HepG2 (cell line): ENCODE results near the gene CLPTM1. TPM values are rescaled to one million over a fixed set of nuclear protein-coding genes. Genes with fewer than 3 reads are reported as not detected.

Experiments
- ATF2 ChIP-seq: sonication (generic); formaldehyde crosslinking; IDR thresholded peaks from 2 replicates; pipeline ENCODE4 v1.4.0; 2020; ENCODE audit warnings: missing genetic modification reagents
- CBX5 ChIP-seq: sonication (generic); formaldehyde crosslinking; IDR thresholded peaks from 2 replicates; pipeline ENCODE4 v1.4.0; 2020; ENCODE audit warnings: missing genetic modification reagents, borderline replicate concordance
- CENPBD1 ChIP-seq: sonication (generic); formaldehyde crosslinking; IDR thresholded peaks from 2 replicates; pipeline ENCODE4 v1.8.0; 2022; ENCODE audit warnings: missing genetic modification reagents, low read depth, mild to moderate bottlenecking, borderline replicate concordance
- EEA1 ChIP-seq: sonication (generic); formaldehyde crosslinking; IDR thresholded peaks from 2 replicates; pipeline ENCODE4 v1.5.1; 2020; ENCODE audit warnings: mild to moderate bottlenecking, missing genetic modification reagents, borderline replicate concordance
- ETV6 ChIP-seq: sonication (generic); formaldehyde crosslinking; conservative IDR thresholded peaks from 2 replicates; pipeline ENCODE4 v1.4.0; 2020; ENCODE audit warnings: missing genetic modification reagents
- GTF3A ChIP-seq: sonication (generic); formaldehyde crosslinking; conservative IDR thresholded peaks from 2 replicates; pipeline ENCODE4 v1.4.0; 2020; ENCODE audit warnings: mild to moderate bottlenecking, missing genetic modification reagents
- HMG20B ChIP-seq: conservative IDR thresholded peaks from 2 replicates; pipeline ENCODE4 v1.6.1; 2016; ENCODE audit warnings: missing genetic modification reagents, missing compliant biosample characterization
- HNF4G ChIP-seq, 2 experiments: sonication (generic) in 1 of 2; formaldehyde crosslinking in 1 of 2; IDR thresholded peaks; 2 replicates each; pipeline versions ENCODE4 v1.4.0 to v1.6.1; 2011 to 2020; ENCODE audit warnings: borderline replicate concordance in 2 of 2, low read depth in 2 of 2, mild to moderate bottlenecking in 2 of 2, low read length in 1 of 2, missing genetic modification reagents in 1 of 2, moderate library complexity in 1 of 2
- KLF9 ChIP-seq: IDR thresholded peaks from 2 replicates; pipeline ENCODE4 v1.6.1; 2016; ENCODE audit warnings: low read depth
- NFIB ChIP-seq: sonication (generic); formaldehyde crosslinking; IDR thresholded peaks from 2 replicates; pipeline ENCODE4 v1.9.0; 2021; ENCODE audit warnings: missing genetic modification reagents, mild to moderate bottlenecking, borderline replicate concordance
- PHF20 ChIP-seq: sonication (generic); formaldehyde crosslinking; IDR thresholded peaks from 2 replicates; pipeline ENCODE4 v1.5.0; 2020; ENCODE audit warnings: mild to moderate bottlenecking, missing genetic modification reagents
- PLRG1 ChIP-seq: fragments of 450-650 bp; conservative IDR thresholded peaks from 2 replicates; pipeline ENCODE4 v1.6.1; 2016
- PRDM4 ChIP-seq: sonication (generic); formaldehyde crosslinking; IDR thresholded peaks from 2 replicates; pipeline ENCODE4 v1.9.0; 2021; ENCODE audit warnings: missing genetic modification reagents, borderline replicate concordance
- PRMT3 ChIP-seq: sonication (generic); formaldehyde crosslinking; IDR thresholded peaks from 2 replicates; pipeline ENCODE4 v1.8.1; 2022; ENCODE audit warnings: low read depth, mild to moderate bottlenecking, moderate library complexity, missing genetic modification reagents, borderline replicate concordance
- PTBP1 ChIP-seq: fragments of 200-400 bp; formaldehyde crosslinking; IDR thresholded peaks from 2 replicates; pipeline ENCODE4 v1.6.1; 2018; ENCODE audit warnings: low read length, low read depth; ENCODE audit not compliant: poor library complexity, severe bottlenecking
- RCOR2 ChIP-seq: IDR thresholded peaks from 2 replicates; pipeline ENCODE4 v1.6.1; 2016; ENCODE audit warnings: missing biosample characterization, missing genetic modification reagents
- YEATS4 ChIP-seq: sonication (generic); formaldehyde crosslinking; IDR thresholded peaks from 2 replicates; pipeline ENCODE4 v1.4.0; 2020; ENCODE audit warnings: missing genetic modification reagents, borderline replicate concordance
- ZNF180 ChIP-seq: sonication (generic); formaldehyde crosslinking; IDR thresholded peaks from 2 replicates; pipeline ENCODE4 v1.4.0; 2020; ENCODE audit warnings: low read depth, missing genetic modification reagents, borderline replicate concordance
- ZNF446 ChIP-seq: sonication (generic); formaldehyde crosslinking; IDR thresholded peaks from 2 replicates; pipeline ENCODE4 v1.5.0; 2020; ENCODE audit warnings: mild to moderate bottlenecking, missing genetic modification reagents
- ZNF543 ChIP-seq: sonication (generic); formaldehyde crosslinking; IDR thresholded peaks from 2 replicates; pipeline ENCODE4 v1.4.0; 2020; ENCODE audit warnings: mild to moderate bottlenecking, missing genetic modification reagents
- ZNF572 ChIP-seq: sonication (generic); formaldehyde crosslinking; IDR thresholded peaks from 2 replicates; pipeline ENCODE4 v1.5.1; 2020; ENCODE audit warnings: mild to moderate bottlenecking, missing genetic modification reagents
- ZNF597 ChIP-seq: sonication (generic); formaldehyde crosslinking; IDR thresholded peaks from 2 replicates; pipeline ENCODE4 v1.5.0; 2020; ENCODE audit warnings: missing genetic modification reagents
- ZNF800 ChIP-seq: sonication (generic); formaldehyde crosslinking; IDR thresholded peaks from 2 replicates; pipeline ENCODE4 v1.4.0; 2020; ENCODE audit warnings: missing genetic modification reagents
- polyA plus RNA-seq, 8 experiments: library from polyadenylated mRNA; depleted of rRNA in 3 of 8; stranded (reverse) in 7 of 8; unstranded in 1 of 8; fragments of >200 nt; fragmentation: Illumina TruSeq in 4 of 8; extraction: Trizol in 4 of 8; gene quantifications; 2 replicates each; pipeline versions ENCODE4 v1.2.1 to v1.2.3, GENCODE V29; 2011 to 2016; ENCODE audit warnings: low read depth in 4 of 8, missing spikeins in 1 of 8, mixed read lengths in 1 of 8; ENCODE audit not compliant: insufficient read depth in 1 of 8
- total RNA-seq, 5 experiments: library from RNA; depleted of rRNA; stranded (reverse); fragments of >200 nt; fragmentation: Illumina TruSeq; extraction: Trizol; gene quantifications; 2 replicates each; pipeline ENCODE4 v1.2.3, GENCODE V29; 2016; ENCODE audit warnings: low read depth in 1 of 5

Gene CLPTM1
- total and polyA plus RNA-seq, 2 of the 13 experiments (the other 11 are each of a cell fraction or from before 2014, with no cell fraction given): 34.9 to 42.8 TPM

GRCh38 chr19:44924243-44924725, 30.9 kb upstream of the CLPTM1 start (continued):
- TF ChIP-seq PRDM4 (CRISPR knock-in tag) (no peak), ZNF180 (no peak), ETV6 (CRISPR knock-in tag) (peak; percentile 58), RCOR2 (peak; percentile 90; the same call in 1 of the 2 replicates), PRMT3 (CRISPR knock-in tag) (peak; percentile 49; the same call in 1 of the 2 replicates), ZNF572 (CRISPR knock-in tag) (no peak), CENPBD1 (CRISPR knock-in tag) (no peak), CBX5 (CRISPR knock-in tag) (peak; percentile 96), HNF4G (IDR thresholded peaks at IDR 0.05; ENCODE audit: borderline replicate concordance, low read depth, low read length) (peak; percentile 98), HNF4G (CRISPR knock-in tag; IDR thresholded peaks at IDR 0.05; ENCODE audit: borderline replicate concordance, low read depth) (peak; percentile 97), ATF2 (CRISPR knock-in tag) (peak; percentile 91), NFIB (CRISPR knock-in tag) (no peak), ZNF543 (0 out of 2 replicates have a peak, but pooled peaks have one; percentile 11), HMG20B (CRISPR knock-in tag) (peak; percentile 87), EEA1 (no peak), ZNF597 (CRISPR knock-in tag) (no peak), GTF3A (CRISPR knock-in tag) (no peak), PHF20 (CRISPR knock-in tag) (no peak), ZNF800 (CRISPR knock-in tag) (no peak), KLF9 (peak; percentile 79; the same call in 1 of the 2 replicates), PTBP1 (no peak), PLRG1 (no peak), ZNF446 (CRISPR knock-in tag) (no peak), YEATS4 (CRISPR knock-in tag) (peak; percentile 69; the same call in 1 of the 2 replicates)
